Fibroblast of the conjunctiva (primary cell): Measurements from ENCODE around the gene DUSP22.
"Not testable (repeated sequence)": the region's sequence is repeated elsewhere in the genome, so short reads cannot be mapped to it uniquely, and the experiment has no call there.

ENCODE experiments used
- DNase-seq: peaks from one replicate; pipeline ENCODE4 v3.0.0-alpha.2; 2010; ENCODE audit warnings: low read depth

The DUSP22 gene

GRCh38 chr6:279341-280029, 12.8 kb upstream of the DUSP22 start:
- DNase-seq = no peak

- DNase-seq = no peak
These were observed 11.4 kb upstream of the DUSP22 start for GRCh38 chr6:280775-281468.

- no peak for DNase-seq
These were observed 10.7 kb upstream of the DUSP22 start for GRCh38 chr6:281469-282103.

GRCh38 chr6:282177-282866, 10.0 kb upstream of the DUSP22 start:
- no peak for DNase-seq

GRCh38 chr6:282867-283416, 9.3 kb upstream of the DUSP22 start:
- no peak for DNase-seq

- DNase-seq = no peak
These were observed 7.8 kb upstream of the DUSP22 start for GRCh38 chr6:284486-284885.

- no peak for DNase-seq
These were observed 7.1 kb upstream of the DUSP22 start for GRCh38 chr6:285030-285771.

GRCh38 chr6:285902-286301, 6.4 kb upstream of the DUSP22 start:
- not testable (repeated sequence) for DNase-seq

GRCh38 chr6:286681-287488, 5.4 kb upstream of the DUSP22 start:
- no peak for DNase-seq

- no peak for DNase-seq
These were observed 4.8 kb upstream of the DUSP22 start for GRCh38 chr6:287489-287860.

GRCh38 chr6:288866-289265, 3.4 kb upstream of the DUSP22 start:
- DNase-seq = no peak

- no peak for DNase-seq
These were observed 2.0 kb upstream of the DUSP22 start for GRCh38 chr6:290111-290922.

- no peak for DNase-seq
These were observed 1.0 kb upstream of the DUSP22 start for GRCh38 chr6:291204-291696.

GRCh38 chr6:292506-293192, 362 bp downstream of the DUSP22 start:
- DNase-seq = no peak

- DNase-seq = no peak
These were observed 1.2 kb downstream of the DUSP22 start for GRCh38 chr6:293193-294174.

GRCh38 chr6:294656-295565, 2.6 kb downstream of the DUSP22 start:
- DNase-seq = no peak
